H9 (cell line): ENCODE results near the gene GALNT17. TPM values are rescaled to one million over a fixed set of nuclear protein-coding genes. Genes with fewer than 3 reads are reported as not detected.

Source experiments
- DNase-seq: peaks from one replicate; pipeline ENCODE4 v3.0.0-alpha.2; 2017
- H2AFZ ChIP-seq: one replicate; pipeline ENCODE4 v1.6.1; 2013; ENCODE audit warnings: mild to moderate bottlenecking, low read length, control low read depth, moderate library complexity
- H2AK5ac ChIP-seq: 2 replicates; pipeline ENCODE4 v1.6.1; 2013; ENCODE audit warnings: low read length, control low read depth, mixed read lengths; ENCODE audit not compliant: insufficient read length
- H2BK120ac ChIP-seq: one replicate; pipeline ENCODE4 v1.6.1; 2013; ENCODE audit warnings: low read depth, mild to moderate bottlenecking, low read length, control low read depth, inconsistent platforms; ENCODE audit not compliant: poor library complexity, severe bottlenecking
- H2BK12ac ChIP-seq: 2 replicates; pipeline ENCODE4 v1.6.1; 2013; ENCODE audit warnings: low read length, control low read depth, mixed read lengths, low read depth; ENCODE audit not compliant: insufficient read length
- H2BK15ac ChIP-seq: 2 replicates; pipeline ENCODE4 v1.6.1; 2013; ENCODE audit warnings: low read depth, low read length, control low read depth
- H2BK20ac ChIP-seq: one replicate; pipeline ENCODE4 v1.6.1; 2013; ENCODE audit warnings: low read depth, mild to moderate bottlenecking, low read length, control low read depth, inconsistent platforms; ENCODE audit not compliant: poor library complexity, severe bottlenecking
- H2BK5ac ChIP-seq: 2 replicates; pipeline ENCODE4 v1.6.1; 2013; ENCODE audit warnings: low read length, control low read depth, mixed read lengths; ENCODE audit not compliant: insufficient read length
- H3K14ac ChIP-seq: 2 replicates; pipeline ENCODE4 v1.6.1; 2013; ENCODE audit warnings: low read length, control low read depth; ENCODE audit not compliant: insufficient read depth
- H3K18ac ChIP-seq: 2 replicates; pipeline ENCODE4 v1.6.1; 2013; ENCODE audit warnings: low read depth, mild to moderate bottlenecking, mixed read lengths, low read length, control low read depth; ENCODE audit not compliant: insufficient read length
- H3K23ac ChIP-seq: 2 replicates; pipeline ENCODE4 v1.6.1; 2013; ENCODE audit warnings: low read length, control low read depth, mixed read lengths, low read depth; ENCODE audit not compliant: insufficient read length
- H3K23me2 ChIP-seq: 2 replicates; pipeline ENCODE4 v1.6.1; 2013; ENCODE audit warnings: low read depth, mild to moderate bottlenecking, mixed read lengths, low read length, control low read depth; ENCODE audit not compliant: insufficient read length, poor library complexity, severe bottlenecking
- H3K27ac ChIP-seq: 2 replicates; pipeline ENCODE4 v1.5.1; 2013; ENCODE audit warnings: low read length, control low read depth, mixed read lengths, low read depth; ENCODE audit not compliant: insufficient read length
- H3K27me3 ChIP-seq: 2 replicates; pipeline ENCODE4 v1.6.1; 2013; ENCODE audit warnings: low read length, control low read depth, inconsistent platforms; ENCODE audit not compliant: insufficient read depth
- H3K4ac ChIP-seq: 2 replicates; pipeline ENCODE4 v1.6.1; 2013; ENCODE audit warnings: low read depth, mild to moderate bottlenecking, control low read depth, inconsistent platforms, low read length, moderate library complexity
- H3K4me1 ChIP-seq: 2 replicates; pipeline ENCODE4 v1.6.1; 2013; ENCODE audit warnings: low read length, control low read depth, inconsistent platforms; ENCODE audit not compliant: insufficient read depth
- H3K4me2 ChIP-seq: 2 replicates; pipeline ENCODE4 v1.6.1; 2013; ENCODE audit warnings: low read length, control low read depth, mixed read lengths; ENCODE audit not compliant: insufficient read length, insufficient read depth
- H3K56ac ChIP-seq: 2 replicates; pipeline ENCODE4 v1.6.1; 2013; ENCODE audit warnings: low read depth, mild to moderate bottlenecking, mixed read lengths, low read length, control low read depth; ENCODE audit not compliant: insufficient read length
- H3K79me1 ChIP-seq: 2 replicates; pipeline ENCODE4 v1.6.1; 2013; ENCODE audit warnings: low read depth, mild to moderate bottlenecking, moderate library complexity, low read length, control low read depth, inconsistent platforms; ENCODE audit not compliant: insufficient read depth, poor library complexity, severe bottlenecking
- H3K79me2 ChIP-seq: 2 replicates; pipeline ENCODE4 v1.6.1; 2013; ENCODE audit warnings: low read length, control low read depth, inconsistent platforms; ENCODE audit not compliant: insufficient read depth
- H3K9ac ChIP-seq: 2 replicates; pipeline ENCODE4 v1.6.1; 2013; ENCODE audit warnings: low read length, control low read depth, mixed read lengths; ENCODE audit not compliant: insufficient read length; ENCODE audit errors: extremely low read depth
- H3K9me3 ChIP-seq: one replicate; pipeline ENCODE4 v1.6.1; 2013; ENCODE audit warnings: low read depth, low read length, inconsistent platforms; ENCODE audit not compliant: control insufficient read depth
- H3T11ph ChIP-seq: one replicate; pipeline ENCODE4 v1.6.1; 2013; ENCODE audit warnings: mild to moderate bottlenecking, low read length, control low read depth, inconsistent platforms
- H4K20me1 ChIP-seq: one replicate; pipeline ENCODE4 v1.6.1; 2013; ENCODE audit not compliant: control insufficient read depth, insufficient read length, insufficient read depth
- H4K5ac ChIP-seq: 2 replicates; pipeline ENCODE4 v1.6.1; 2013; ENCODE audit warnings: low read depth, mild to moderate bottlenecking, mixed read lengths, low read length, control low read depth; ENCODE audit not compliant: insufficient read length
- H4K8ac ChIP-seq: replicated peaks from 2 replicates; pipeline ENCODE4 v1.6.1; 2013; ENCODE audit warnings: low read length, control low read depth, mixed read lengths, low read depth; ENCODE audit not compliant: insufficient read length
- H4K91ac ChIP-seq: 2 replicates; pipeline ENCODE4 v1.6.1; 2013; ENCODE audit warnings: low read depth, mild to moderate bottlenecking, moderate library complexity, mixed read lengths, low read length, control low read depth; ENCODE audit not compliant: insufficient read length
- H3K27ac Mint-ChIP-seq, 3 experiments: 2 replicates in 2 of 3; 3 replicates in 1 of 3; pipeline ENCODE4 v1.8.0; 2020 to 2021; ENCODE audit warnings: mixed read lengths in 3 of 3, mild to moderate bottlenecking in 1 of 3, moderate library complexity in 1 of 3
- H3K27me3 Mint-ChIP-seq: 2 replicates; pipeline ENCODE4 v1.8.0; 2021; ENCODE audit warnings: low read depth, mild to moderate bottlenecking, moderate library complexity, mixed read lengths
- H3K36me3 Mint-ChIP-seq, 3 experiments: 2 replicates in 2 of 3; 3 replicates in 1 of 3; pipeline ENCODE4 v1.8.0; 2020 to 2021; ENCODE audit warnings: low read depth in 3 of 3, mixed read lengths in 3 of 3; ENCODE audit not compliant: insufficient read depth in 1 of 3
- H3K4me1 Mint-ChIP-seq, 2 experiments: 2 replicates each; pipeline ENCODE4 v1.8.0; 2020; ENCODE audit warnings: mixed read lengths in 2 of 2
- H3K4me3 Mint-ChIP-seq, 2 experiments: 2 replicates in 1 of 2; 3 replicates in 1 of 2; pipeline ENCODE4 v1.8.0; 2020 to 2021; ENCODE audit warnings: mild to moderate bottlenecking in 2 of 2, mixed read lengths in 2 of 2, moderate library complexity in 1 of 2
- H3K9me3 Mint-ChIP-seq, 2 experiments: 2 replicates in 1 of 2; 3 replicates in 1 of 2; pipeline ENCODE4 v1.8.0; 2020; ENCODE audit warnings: mild to moderate bottlenecking in 2 of 2, mixed read lengths in 2 of 2, moderate library complexity in 1 of 2
- CTCF ChIP-seq: fragments of 200-600 bp; sonication (generic); conservative IDR thresholded peaks from 3 replicates; pipeline ENCODE4 v1.8.0; 2021; ENCODE audit warnings: antibody characterized with exemption, mild to moderate bottlenecking
- WGBS: extraction: QIAGEN DNeasy Blood & Tissue Kit; methylation state at CpG from one replicate; pipeline ENCODE4 v1.1.7; 2013; ENCODE audit warnings: missing lambda C conversion rate, low lambda C conversion rate, mixed read lengths; ENCODE audit not compliant: insufficient read length; ENCODE audit errors: extremely low coverage; 5-methylcytosine and 5-hydroxymethylcytosine counted together
- total RNA-seq: library from RNA; stranded (reverse); gene quantifications from 2 replicates; pipeline ENCODE4 v1.2.1, GENCODE V29; 2021

Gene GALNT17
- total RNA-seq, 1 experiment from 2014 or later, result 43.2 TPM

DNA sequence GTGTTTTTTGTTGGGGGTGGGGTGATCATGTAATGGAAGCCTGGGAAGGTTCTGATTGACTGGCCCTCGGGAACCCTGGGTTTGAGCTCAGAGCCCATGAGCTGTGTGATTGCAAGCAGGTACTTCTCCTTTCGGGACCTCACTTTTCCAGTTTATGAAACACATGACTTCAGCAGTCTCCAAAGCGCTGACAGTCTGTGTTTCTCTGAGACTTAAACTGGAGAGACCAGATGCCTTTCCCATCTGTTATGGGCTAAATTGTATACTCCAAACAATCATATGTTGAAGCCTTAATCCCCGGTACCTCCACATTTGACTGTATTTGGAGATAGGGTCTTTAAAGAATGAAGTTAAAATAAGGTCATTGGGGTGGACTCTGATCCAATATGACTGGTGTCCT, 493.6 kb downstream of the GALNT17 start:
- no peak overlapping the region for H4K91ac ChIP-seq
- no peak overlapping the region for H2BK15ac ChIP-seq
- no peak overlapping the region for H3K56ac ChIP-seq
- H3K79me1 ChIP-seq, result no peaks in the 10 kb centered on the region
- no peak overlapping the region for H2BK5ac ChIP-seq
- no peak overlapping the region for H2BK20ac ChIP-seq
- Mint-ChIP-seq H3K36me3 (peaks cover 16 to 17% (median 17%) of the 10 kb centered on the region in 3 experiments), H3K27me3 (no peaks in the 10 kb centered on the region), H3K9me3 (peaks cover 0 to 3% of the 10 kb centered on the region in 2 experiments; a peak in 1 of 5 replicates), H3K4me1 (peaks cover 8 to 12% of the 10 kb centered on the region in 2 experiments), H3K4me3 (no peak overlapping the region), H3K27ac (no peak overlapping the region; a peak in 1 of 7 replicates)
- no peak overlapping the region for H2BK120ac ChIP-seq
- H4K8ac ChIP-seq, result no peak overlapping the region
- no peak overlapping the region for H2BK12ac ChIP-seq
- H3K23ac ChIP-seq, result no peak overlapping the region
- no peak overlapping the region for H3K9ac ChIP-seq
- no peaks in the 10 kb centered on the region for H3K9me3 ChIP-seq
- no peak overlapping the region for H3K4me2 ChIP-seq
- whole genome bisulfite sequencing, result no CpG with 5 or more reads among the region's 4 CpGs
- no peak overlapping the region for H2AFZ ChIP-seq
- H3K23me2 ChIP-seq, result no peaks in the 10 kb centered on the region
- H3K27me3 ChIP-seq, result no peaks in the 10 kb centered on the region
- no peak overlapping the region for H3T11ph ChIP-seq
- no peak overlapping the region for H4K5ac ChIP-seq
- H3K14ac ChIP-seq, result no peak overlapping the region
- TF ChIP-seq CTCF, result no peak
- no peak overlapping the region for H3K4ac ChIP-seq
- peaks cover 4% of the 10 kb centered on the region; the same call in 1 of the 2 replicates for H3K4me1 ChIP-seq
- H3K79me2 ChIP-seq, result no peaks in the 10 kb centered on the region
- H3K18ac ChIP-seq, result no peak overlapping the region
- H3K27ac ChIP-seq, result no peak overlapping the region
- H4K20me1 ChIP-seq, result no peaks in the 10 kb centered on the region
- DNase-seq, result no peak
- H2AK5ac ChIP-seq, result no peak overlapping the region
